Liver (tissue), 9 donors: ENCODE data around the gene UBE2D2. TPM values are rescaled to one million over a fixed set of nuclear protein-coding genes. Genes with fewer than 3 reads are reported as not detected.

ENCODE experiments used
- DNase-seq: peaks from one replicate; pipeline ENCODE4 v3.0.0-alpha.2; 2017; ENCODE audit warnings: low spot score
- H3K27ac ChIP-seq, 2 donors: one replicate each; pipeline ENCODE4 v1.7.0; 2013; ENCODE audit warnings: inconsistent platforms in 2 of 2, low read length in 2 of 2, control low read depth in 1 of 2, low read depth in 1 of 2, mild to moderate bottlenecking in 1 of 2
- H3K27me3 ChIP-seq, 4 donors: one replicate each; pipeline versions ENCODE4 v1.6.1 to v1.7.0; 2013; ENCODE audit warnings: low read length in 3 of 4, inconsistent platforms in 1 of 4, mild to moderate bottlenecking in 1 of 4, moderate library complexity in 1 of 4; ENCODE audit not compliant: control insufficient read depth in 4 of 4, insufficient read depth in 4 of 4
- H3K36me3 ChIP-seq, 4 donors: one replicate each; pipeline versions ENCODE4 v1.6.1 to v1.7.0; 2013; ENCODE audit warnings: low read length in 3 of 4, mild to moderate bottlenecking in 3 of 4, low read depth in 1 of 4, moderate library complexity in 1 of 4; ENCODE audit not compliant: control insufficient read depth in 4 of 4, insufficient read depth in 3 of 4
- H3K4me1 ChIP-seq, 4 donors: one replicate each; pipeline versions ENCODE4 v1.6.1 to v1.7.0; 2013; ENCODE audit warnings: low read length in 3 of 4, mild to moderate bottlenecking in 3 of 4, moderate library complexity in 1 of 4; ENCODE audit not compliant: control insufficient read depth in 4 of 4, insufficient read depth in 4 of 4
- H3K4me3 ChIP-seq, 3 donors: one replicate each; pipeline versions ENCODE4 v1.6.1 to v1.7.0; 2013; ENCODE audit warnings: low read length in 3 of 3, control low read depth in 1 of 3, low read depth in 1 of 3, mild to moderate bottlenecking in 1 of 3
- H3K9ac ChIP-seq, 2 donors: one replicate each; pipeline ENCODE4 v1.7.0; 2013; ENCODE audit warnings: low read length in 2 of 2, mild to moderate bottlenecking in 2 of 2, moderate library complexity in 2 of 2, control low read depth in 1 of 2, low read depth in 1 of 2
- H3K9me3 ChIP-seq, 4 donors: one replicate each; pipeline versions ENCODE4 v1.6.1 to v1.7.0; 2013; ENCODE audit warnings: low read length in 3 of 4; ENCODE audit not compliant: control insufficient read depth in 4 of 4
- ATF3 ChIP-seq: IDR thresholded peaks from 2 replicates; pipeline ENCODE4 v1.6.1; 2016; ENCODE audit warnings: antibody characterized with exemption
- CTCF ChIP-seq: fragments of 150-350 bp; IDR thresholded peaks from 2 replicates; pipeline ENCODE4 v1.5.1; 2017; ENCODE audit warnings: improper control_type of control experiment, low read depth, low read length; ENCODE audit not compliant: missing input control
- EGR1 ChIP-seq, 2 donors: IDR thresholded peaks; 2 replicates each; pipeline ENCODE4 v1.6.1; 2016 to 2018; ENCODE audit warnings: antibody characterized with exemption in 2 of 2, low read depth in 2 of 2
- FOXA2 ChIP-seq: IDR thresholded peaks from 2 replicates; pipeline ENCODE4 v1.6.1; 2016; ENCODE audit warnings: antibody characterized with exemption
- GABPA ChIP-seq, 2 donors: IDR thresholded peaks in 1 of 2; conservative IDR thresholded peaks in 1 of 2; 2 replicates each; pipeline ENCODE4 v1.6.1; 2016; ENCODE audit warnings: antibody characterized with exemption in 2 of 2, mild to moderate bottlenecking in 1 of 2, moderate library complexity in 1 of 2
- JUND ChIP-seq, 2 donors: IDR thresholded peaks; 2 replicates each; pipeline ENCODE4 v1.6.1; 2016; ENCODE audit warnings: antibody characterized with exemption in 2 of 2
- MAX ChIP-seq: IDR thresholded peaks from 2 replicates; pipeline ENCODE4 v1.6.1; 2016; ENCODE audit warnings: antibody characterized with exemption
- NR2F2 ChIP-seq: IDR thresholded peaks from 2 replicates; pipeline ENCODE4 v1.6.1; 2016; ENCODE audit warnings: antibody characterized with exemption
- RAD21 ChIP-seq, 2 donors: IDR thresholded peaks; 2 replicates each; pipeline ENCODE4 v1.6.1; 2016; ENCODE audit warnings: antibody characterized with exemption in 2 of 2, mild to moderate bottlenecking in 2 of 2
- REST ChIP-seq: IDR thresholded peaks from 2 replicates; pipeline ENCODE4 v1.6.1; 2016; ENCODE audit warnings: antibody characterized with exemption, mild to moderate bottlenecking
- RXRA ChIP-seq, 2 donors: IDR thresholded peaks; 2 replicates each; pipeline ENCODE4 v1.6.1; 2017 to 2018; ENCODE audit warnings: antibody characterized with exemption in 2 of 2, mild to moderate bottlenecking in 1 of 2
- SP1 ChIP-seq: IDR thresholded peaks from 2 replicates; pipeline ENCODE4 v1.6.1; 2018; ENCODE audit warnings: antibody characterized with exemption, mild to moderate bottlenecking
- TAF1 ChIP-seq: conservative IDR thresholded peaks from 2 replicates; pipeline ENCODE4 v1.6.1; 2016; ENCODE audit warnings: antibody characterized with exemption, mild to moderate bottlenecking
- WGBS: extraction: QIAGEN DNeasy Blood & Tissue Kit; methylation state at CpG from one replicate; pipeline ENCODE4 v1.1.7; 2013; 5-methylcytosine and 5-hydroxymethylcytosine counted together
- polyA plus RNA-seq, 2 donors: library from polyadenylated mRNA; stranded (reverse) in 1 of 2; unstranded in 1 of 2; fragments of 200-250 nt in 1 of 2; fragments of >200 nt in 1 of 2; fragmentation: Nextera tagmentation in 1 of 2; extraction: Ambion mirVana in 1 of 2; gene quantifications; one replicate each; pipeline versions ENCODE4 v1.2.1 to v1.2.3, GENCODE V29; 2013 to 2015
- total RNA-seq, 2 donors: library from RNA; depleted of rRNA; stranded (reverse); fragments of >200 nt; gene quantifications; one replicate each; pipeline ENCODE4 v1.2.3, GENCODE V29; 2014
- donor health status: healthy.
- donor health status: healthy.
- donor health status: healthy.
- donor health status: healthy.
- donor health status: healthy.

Gene UBE2D2
- total and polyA plus RNA-seq, 4 donors = 17.0 to 53.6 (median 41.4) TPM

GRCh38 chr5:139634541-139634940 lies 73.4 kb downstream of the UBE2D2 start (continued):
- no peak for TF ChIP-seq REST

GRCh38 chr5:139635191-139635590 lies 74.1 kb downstream of the UBE2D2 start:
- no peak overlapping the region for H3K4me3 ChIP-seq
- no peak overlapping the region for H3K9ac ChIP-seq
- TF ChIP-seq FOXA2 (no peak), MAX (no peak), REST (no peak), TAF1 (no peak), ATF3 (no peak), GABPA (IDR thresholded peaks at IDR 0.05 in 1 of 2, conservative IDR thresholded peaks at IDR 0.05 in 1 of 2) (no peak), EGR1 (IDR thresholded peaks at IDR 0.05; ENCODE audit: low read depth in 2 of 2) (no peak), SP1 (no peak)
- H3K4me1 ChIP-seq = peaks cover 30 to 56% (median 45%) of the 10 kb centered on the region in 4 donors
- DNase-seq = peak; percentile 34
- H3K27ac ChIP-seq = no peak overlapping the region
- H3K27me3 ChIP-seq = no peaks in the 10 kb centered on the region
- WGBS = 61% methylated on average over 1 of the region's 1 CpG
- no peaks in the 10 kb centered on the region for H3K36me3 ChIP-seq
- no peaks in the 10 kb centered on the region for H3K9me3 ChIP-seq

DNA sequence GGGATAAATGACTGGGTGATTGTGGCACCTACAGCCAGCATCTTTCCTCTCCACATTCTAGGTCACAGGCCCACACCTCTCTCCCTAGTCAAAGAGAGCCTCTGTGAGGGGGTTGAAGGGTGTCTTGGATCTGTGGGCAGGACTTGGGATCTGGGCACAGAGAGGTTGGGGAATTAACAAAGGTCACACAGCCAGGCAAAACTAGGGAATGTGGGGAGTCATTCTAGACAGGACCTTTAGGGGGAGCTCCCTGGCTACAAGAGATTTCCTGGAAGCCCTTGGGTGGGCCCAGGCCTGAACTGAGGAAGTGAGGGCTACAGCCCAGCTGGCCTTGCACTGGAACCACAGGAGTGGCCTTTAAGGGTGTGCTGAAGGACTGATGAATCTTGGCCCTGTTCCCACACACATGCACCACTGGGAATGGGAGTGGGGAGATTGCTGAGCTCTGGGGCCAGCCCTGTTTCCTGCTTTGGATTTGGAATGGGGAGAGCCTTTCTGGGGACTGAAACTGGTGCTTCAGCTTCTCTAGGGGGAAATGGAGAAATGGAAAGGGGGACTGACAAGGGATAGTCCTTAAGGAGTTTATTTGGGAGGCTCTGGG lies 74.6 kb downstream of the UBE2D2 start:
- Histone ChIP-seq H3K9me3 (no peaks in the 10 kb centered on the region), H3K27ac (peak overlapping the region; percentile 97 to 99), H3K27me3 (no peaks in the 10 kb centered on the region), H3K9ac (peak overlapping the region in 1 of 2 donors; percentile 41), H3K4me1 (peaks cover 30 to 61% (median 48%) of the 10 kb centered on the region in 4 donors), H3K4me3 (no peak overlapping the region), H3K36me3 (no peaks in the 10 kb centered on the region)
- peak; percentile 60 for DNase-seq
- TF ChIP-seq CTCF (peak; percentile 64), MAX (peak; percentile 29), RAD21 (IDR thresholded peaks at IDR 0.05) (peak; percentile 84 to 87), ATF3 (no peak), JUND (IDR thresholded peaks at IDR 0.05) (no peak), NR2F2 (peak; percentile 91), RXRA (IDR thresholded peaks at IDR 0.05) (peak; percentile 46 to 66), SP1 (peak; percentile 61)
